Measurements from ENCODE around the gene CORO1C.

The CORO1C gene

GRCh38 chr12:108724054-108724889 lies 7.0 kb downstream of the CORO1C start:
- DNase-seq = no peak

GRCh38 chr12:108722992-108723766 lies 8.1 kb downstream of the CORO1C start:
- no peak for DNase-seq

- DNase-seq = no peak
These were observed 8.9 kb downstream of the CORO1C start for GRCh38 chr12:108722463-108722862.

GRCh38 chr12:108721824-108722223 lies 9.5 kb downstream of the CORO1C start:
- DNase-seq = no peak

GRCh38 chr12:108720757-108721514 lies 10.4 kb downstream of the CORO1C start:
- DNase-seq = no peak

- no peak for DNase-seq
These were observed 14.1 kb downstream of the CORO1C start for GRCh38 chr12:108717243-108717642.

GRCh38 chr12:108714866-108715265 lies 16.5 kb downstream of the CORO1C start:
- no peak for DNase-seq

- no peak for DNase-seq
These were observed 17.8 kb downstream of the CORO1C start for GRCh38 chr12:108713471-108713870.

GRCh38 chr12:108712925-108713203 lies 18.5 kb downstream of the CORO1C start:
- DNase-seq = no peak

- DNase-seq = no peak
These were observed 19.0 kb downstream of the CORO1C start for GRCh38 chr12:108712165-108712924.

- no peak for DNase-seq
These were observed 19.7 kb downstream of the CORO1C start for GRCh38 chr12:108711489-108712164.

- DNase-seq = no peak
These were observed 21.6 kb downstream of the CORO1C start for GRCh38 chr12:108709697-108710096.

GRCh38 chr12:108704527-108704926 lies 26.8 kb downstream of the CORO1C start:
- no peak for DNase-seq

- no peak for DNase-seq
These were observed 28.6 kb downstream of the CORO1C start for GRCh38 chr12:108702595-108703320.

- DNase-seq = no peak
These were observed 29.4 kb downstream of the CORO1C start for GRCh38 chr12:108701779-108702441.

- DNase-seq = no peak
These were observed 30.3 kb downstream of the CORO1C start for GRCh38 chr12:108700833-108701541.

GRCh38 chr12:108699955-108700563 lies 31.3 kb downstream of the CORO1C start:
- no peak for DNase-seq

GRCh38 chr12:108697905-108698304 lies 33.4 kb downstream of the CORO1C start:
- no peak for DNase-seq

GRCh38 chr12:108696996-108697290 lies 34.4 kb downstream of the CORO1C start:
- DNase-seq = no peak
